HG03103 (cell line): Measurements from ENCODE around the gene LAMA2.

Experiments
- ATAC-seq: cut with Tn5 transposase; IDR thresholded peaks from one replicate; pipeline ENCODE4 v1.9.1; 2021; ENCODE audit warnings: low read depth; ENCODE audit not compliant: unreplicated experiment

The LAMA2 gene

DNA sequence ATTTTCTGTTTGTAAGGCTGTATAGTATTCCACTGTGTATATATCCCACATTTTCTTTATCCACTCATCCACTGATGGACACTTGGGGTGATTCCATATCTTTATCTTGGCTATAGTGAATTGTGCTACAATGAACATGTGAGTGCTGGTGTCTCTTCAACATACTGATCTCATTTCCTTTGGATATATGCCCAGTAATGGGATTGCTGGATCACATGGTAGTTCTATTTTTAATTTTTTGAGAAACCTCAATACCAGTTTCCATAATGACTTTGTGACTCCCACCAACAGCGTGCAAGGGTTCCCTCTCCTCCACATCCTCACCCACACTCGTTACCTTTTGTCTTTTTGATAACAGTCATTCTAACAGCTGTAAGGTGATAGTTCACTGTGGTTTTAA is 661.0 kb downstream of the LAMA2 start:
- ATAC-seq, result no peak

DNA sequence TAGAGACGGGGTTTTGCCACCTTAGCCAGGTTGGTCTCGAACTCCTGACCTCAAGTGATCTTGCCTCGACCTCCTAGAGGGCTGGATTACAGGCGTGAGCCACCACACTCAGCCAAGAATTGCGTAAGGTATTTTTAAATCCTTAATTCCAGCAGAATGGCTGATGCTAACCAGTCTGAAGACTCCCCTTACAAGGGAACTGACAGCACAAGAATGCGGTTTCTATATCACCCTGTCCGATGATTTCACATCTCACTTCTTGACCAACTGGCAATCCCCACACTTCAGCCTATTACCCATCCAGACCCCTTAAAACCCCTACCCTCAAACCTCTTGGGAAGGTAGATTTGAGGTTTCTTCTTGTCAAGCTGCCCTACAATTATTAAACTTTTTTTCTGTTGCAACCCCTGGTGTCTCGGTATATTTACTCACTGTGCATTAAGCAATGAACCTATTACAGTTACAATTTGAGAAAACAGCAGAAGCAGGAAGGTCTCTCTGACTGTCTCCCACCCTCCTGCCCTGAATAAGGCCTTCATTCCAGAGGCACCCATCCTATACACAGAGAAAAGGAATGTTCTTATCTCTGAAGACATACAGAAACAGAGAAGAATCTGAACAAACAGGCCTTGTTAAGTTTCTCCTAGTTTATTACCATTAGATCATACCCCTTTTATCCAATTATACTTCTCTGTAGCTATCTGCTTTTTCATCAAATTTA is 662.1 kb downstream of the LAMA2 start:
- ATAC-seq, result no peak

DNA sequence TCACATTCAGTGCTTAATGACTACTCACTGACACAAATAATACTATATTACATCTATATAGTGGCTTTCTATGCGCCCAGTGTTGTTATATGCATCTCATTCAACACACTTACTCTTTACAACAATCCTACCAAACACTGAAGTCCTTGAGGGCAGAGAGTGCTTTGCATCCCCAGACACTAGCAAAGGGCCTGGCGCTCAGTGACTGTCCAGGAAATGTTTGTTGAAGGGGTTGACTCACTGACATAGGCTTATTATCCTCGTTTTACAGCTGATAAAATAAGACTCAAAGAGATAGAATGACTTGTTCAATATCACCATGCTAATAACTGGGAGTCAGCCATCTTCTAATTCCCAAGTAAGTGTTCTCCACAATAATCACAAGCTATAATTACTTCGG is 663.8 kb downstream of the LAMA2 start:
- ATAC-seq, result no peak

DNA sequence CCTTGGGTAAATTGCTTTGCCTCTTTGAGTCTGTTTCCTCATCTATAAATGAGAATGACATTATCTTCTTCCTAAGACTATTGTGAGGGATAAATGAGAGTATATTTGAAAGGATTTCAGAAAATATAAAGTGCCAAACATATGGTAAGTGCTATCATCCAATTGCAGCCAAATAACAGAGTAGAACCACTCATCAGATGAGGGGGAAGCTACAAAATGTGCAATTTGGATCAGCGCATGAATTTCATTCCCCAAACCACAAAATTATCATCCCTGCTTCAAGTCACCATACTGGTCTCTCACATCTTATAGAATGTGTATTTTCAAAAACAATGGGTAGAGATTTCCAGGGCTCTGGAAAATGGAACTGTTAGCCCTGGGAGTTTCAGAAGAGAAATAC is 668.5 kb downstream of the LAMA2 start:
- no peak for ATAC-seq

DNA sequence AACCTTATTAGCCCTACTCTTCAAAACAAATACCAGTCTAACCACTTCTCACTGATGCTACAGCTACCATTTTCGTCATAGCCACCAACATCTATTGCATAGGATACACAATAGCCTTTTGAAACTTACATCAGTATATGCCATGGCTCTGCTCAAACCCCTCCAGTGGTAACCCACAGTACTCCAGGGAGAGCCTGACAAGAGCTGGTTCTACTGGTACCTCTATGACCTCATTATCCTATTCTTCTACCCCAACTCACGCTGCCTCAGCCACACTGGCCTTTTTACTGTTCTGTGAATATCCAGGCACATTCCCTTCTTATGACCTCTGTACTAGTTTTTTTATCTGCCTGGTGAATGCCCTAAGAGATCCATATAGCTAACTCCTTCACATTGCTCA is 669.5 kb downstream of the LAMA2 start:
- no peak for ATAC-seq

DNA sequence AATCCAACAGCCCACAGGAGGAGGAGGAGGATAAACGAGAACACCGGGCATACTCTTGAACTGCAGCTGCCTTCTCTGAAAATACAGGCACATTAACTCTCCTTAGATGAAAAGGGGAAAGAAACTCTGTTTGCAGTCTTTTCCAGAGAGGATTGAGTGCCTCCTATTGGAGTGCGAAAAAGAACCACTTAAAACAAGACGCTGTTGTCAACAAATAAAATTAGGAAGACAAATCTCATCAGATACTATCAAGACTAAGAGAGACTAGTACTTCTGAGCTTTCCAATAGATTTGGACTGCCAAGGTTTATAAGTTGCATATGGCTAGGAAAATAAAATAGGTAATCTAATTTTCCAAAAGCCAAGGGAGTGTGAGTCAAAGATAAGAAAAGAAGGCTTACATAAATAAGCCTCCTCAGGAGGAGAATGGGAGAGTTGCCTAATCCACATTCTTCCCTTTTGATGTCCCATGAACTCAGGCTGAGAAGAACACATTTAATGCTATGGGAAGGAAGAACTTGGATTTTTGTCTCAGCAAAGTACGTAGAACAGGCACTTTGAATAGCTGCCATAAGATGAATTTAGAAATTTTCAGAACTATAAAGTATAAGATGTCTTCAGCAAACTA is 672.4 kb downstream of the LAMA2 start:
- no peak for ATAC-seq

DNA sequence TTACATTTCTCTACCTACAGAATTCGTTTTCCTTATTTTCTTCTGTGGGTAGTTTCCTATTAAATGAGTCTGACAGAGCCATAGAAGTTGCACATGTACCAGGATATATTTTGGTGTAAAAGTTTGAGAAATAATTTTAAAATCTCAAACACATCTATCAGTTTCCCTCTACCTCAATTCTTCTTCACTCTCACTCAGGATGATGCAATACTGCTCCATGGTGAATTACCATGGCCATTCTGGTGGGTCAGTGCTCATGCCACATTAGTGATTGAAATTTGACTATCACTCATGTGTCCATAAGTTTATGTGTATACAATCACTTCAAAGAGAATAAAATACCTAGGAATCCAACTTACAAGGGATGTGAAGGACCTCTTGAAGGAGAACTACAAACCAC is 675.3 kb downstream of the LAMA2 start:
- no peak for ATAC-seq

DNA sequence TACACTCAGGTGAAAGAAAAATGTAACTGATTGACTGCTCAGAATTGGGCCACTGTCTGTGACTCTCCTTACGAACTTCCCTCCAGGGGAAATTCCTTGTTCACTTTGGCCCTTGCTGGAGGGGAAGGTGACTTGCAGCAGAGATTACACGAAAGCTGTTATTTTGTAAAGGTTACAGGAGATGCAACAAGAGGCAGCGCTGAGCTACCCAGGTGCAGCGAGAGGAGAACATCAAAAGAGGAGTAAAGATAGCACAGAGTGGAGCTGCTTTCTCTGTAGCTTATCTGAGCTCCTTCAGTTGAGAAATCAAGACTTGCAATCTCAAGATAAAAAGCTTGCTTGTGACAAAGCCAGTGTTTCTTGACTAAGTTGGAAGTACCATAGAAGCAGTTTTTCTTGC is 682.4 kb downstream of the LAMA2 start:
- no peak for ATAC-seq

DNA sequence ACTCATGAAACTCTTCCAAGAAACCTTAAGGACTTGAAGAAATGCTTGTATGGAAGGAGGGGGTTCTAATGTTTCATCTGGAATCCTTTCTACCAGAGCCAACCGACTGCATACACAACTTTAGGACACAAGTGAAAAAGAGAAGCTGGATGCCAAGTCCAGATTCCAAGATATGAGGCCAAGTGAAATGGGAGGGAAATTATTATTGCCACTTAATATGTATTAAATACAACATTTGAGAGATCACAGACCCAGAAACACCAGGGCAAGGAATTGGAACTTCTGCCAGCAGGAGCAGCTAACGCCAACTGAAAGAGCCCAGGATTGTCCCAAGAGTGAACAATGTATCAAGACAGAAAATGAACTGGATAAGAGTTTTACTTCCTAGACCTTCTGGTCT is 682.9 kb downstream of the LAMA2 start:
- ATAC-seq, result no peak
